ENCODE data around the gene MBLAC1.
A peak's percentile ranks its signal among the peaks of the same experiment; 100 is the strongest.

MBLAC1 gene

GRCh38 chr7:100090527-100091410 lies 36.0 kb upstream of the MBLAC1 start:
- peak overlapping the region; percentile 48 for H3K4me3 Mint-ChIP-seq
- CTCF ChIA-PET = interaction anchor here (1.1 to 1.4 kb wide), 2 partner anchors 40 to 42 kb away, joined by 3 read pairs; no protein-coding TSS in a partner anchor
- H3K27me3 Mint-ChIP-seq = peaks cover 3% of the 10 kb centered on the region
- no peaks in the 10 kb centered on the region for H3K9me3 Mint-ChIP-seq
- no peak for DNase-seq
- H3K27ac Mint-ChIP-seq = peak overlapping the region; percentile 62
- peaks cover 39% of the 10 kb centered on the region for H3K4me1 Mint-ChIP-seq
- H3K36me3 Mint-ChIP-seq = peaks cover 60% of the 10 kb centered on the region

GRCh38 chr7:100091411-100092181 lies 35.2 kb upstream of the MBLAC1 start:
- H3K27ac Mint-ChIP-seq = peak overlapping the region; percentile 62
- peaks cover 66% of the 10 kb centered on the region for H3K36me3 Mint-ChIP-seq
- H3K4me3 Mint-ChIP-seq = peak overlapping the region; percentile 18
- H3K4me1 Mint-ChIP-seq = peaks cover 39% of the 10 kb centered on the region
- no peaks in the 10 kb centered on the region for H3K27me3 Mint-ChIP-seq
- H3K9me3 Mint-ChIP-seq = no peaks in the 10 kb centered on the region
- CTCF ChIA-PET = interaction anchor here (1.4 kb wide), 1 partner anchor 41 kb away, joined by 3 read pairs; no protein-coding TSS in a partner anchor
- no peak for DNase-seq

- H3K27me3 Mint-ChIP-seq = no peaks in the 10 kb centered on the region
- DNase-seq = no peak
- H3K27ac Mint-ChIP-seq = no peak overlapping the region
- H3K4me3 Mint-ChIP-seq = no peak overlapping the region
- H3K4me1 Mint-ChIP-seq = peaks cover 44% of the 10 kb centered on the region
- CTCF ChIA-PET = interaction anchor here (0.6 kb wide), 1 partner anchor 50 kb away, joined by 3 read pairs; no protein-coding TSS in a partner anchor
- peaks cover 78% of the 10 kb centered on the region for H3K36me3 Mint-ChIP-seq
- H3K9me3 Mint-ChIP-seq = no peaks in the 10 kb centered on the region
Measured at GRCh38 chr7:100093054-100093453, 33.7 kb upstream of the MBLAC1 start.

GRCh38 chr7:100093498-100093897 lies 33.3 kb upstream of the MBLAC1 start:
- Mint-ChIP-seq H3K27me3 (no peaks in the 10 kb centered on the region), H3K4me3 (no peak overlapping the region), H3K27ac (no peak overlapping the region), H3K4me1 (peaks cover 43% of the 10 kb centered on the region), H3K36me3 (peaks cover 82% of the 10 kb centered on the region), H3K9me3 (no peaks in the 10 kb centered on the region)
- no peak for DNase-seq
- CTCF ChIA-PET = interaction anchor here (0.6 kb wide), 1 partner anchor 49 kb away, joined by 3 read pairs; no protein-coding TSS in a partner anchor

- no peak for DNase-seq
- CTCF ChIA-PET = no interaction called here
- peaks cover 48% of the 10 kb centered on the region for H3K4me1 Mint-ChIP-seq
- H3K4me3 Mint-ChIP-seq = no peak overlapping the region
- peaks cover 87% of the 10 kb centered on the region for H3K36me3 Mint-ChIP-seq
- H3K27me3 Mint-ChIP-seq = no peaks in the 10 kb centered on the region
- H3K27ac Mint-ChIP-seq = no peak overlapping the region
- no peaks in the 10 kb centered on the region for H3K9me3 Mint-ChIP-seq
Measured at GRCh38 chr7:100093925-100094486, 32.8 kb upstream of the MBLAC1 start.

- Mint-ChIP-seq H3K36me3 (peaks cover 92% of the 10 kb centered on the region), H3K4me1 (peaks cover 52% of the 10 kb centered on the region), H3K27me3 (no peaks in the 10 kb centered on the region), H3K27ac (no peak overlapping the region), H3K9me3 (no peaks in the 10 kb centered on the region), H3K4me3 (no peak overlapping the region)
- CTCF ChIA-PET = interaction anchor here (1.3 kb wide), 1 partner anchor 20 kb away, joined by 3 read pairs; no protein-coding TSS in a partner anchor
- no peak for DNase-seq
Measured at GRCh38 chr7:100095289-100095688, 31.5 kb upstream of the MBLAC1 start.

- H3K27me3 Mint-ChIP-seq = no peaks in the 10 kb centered on the region
- peaks cover 48% of the 10 kb centered on the region for H3K4me1 Mint-ChIP-seq
- H3K27ac Mint-ChIP-seq = no peak overlapping the region
- peaks cover 91% of the 10 kb centered on the region for H3K36me3 Mint-ChIP-seq
- DNase-seq = no peak
- H3K9me3 Mint-ChIP-seq = no peaks in the 10 kb centered on the region
- CTCF ChIA-PET = interaction anchor here (1.3 kb wide), 1 partner anchor 21 kb away, joined by 3 read pairs; no protein-coding TSS in a partner anchor
- H3K4me3 Mint-ChIP-seq = no peak overlapping the region
Measured at GRCh38 chr7:100095704-100096103, 31.1 kb upstream of the MBLAC1 start.

- H3K4me1 Mint-ChIP-seq = peaks cover 51% of the 10 kb centered on the region
- peaks cover 67% of the 10 kb centered on the region for H3K36me3 Mint-ChIP-seq
- peak overlapping the region; percentile 81 for H3K4me3 Mint-ChIP-seq
- CTCF ChIA-PET = no interaction called here
- no peak for DNase-seq
- peaks cover 6% of the 10 kb centered on the region for H3K27me3 Mint-ChIP-seq
- peak overlapping the region; percentile 93 for H3K27ac Mint-ChIP-seq
- no peaks in the 10 kb centered on the region for H3K9me3 Mint-ChIP-seq
Measured at GRCh38 chr7:100098913-100099312, 27.9 kb upstream of the MBLAC1 start.

- H3K36me3 Mint-ChIP-seq = peaks cover 64% of the 10 kb centered on the region
- H3K4me1 Mint-ChIP-seq = peaks cover 51% of the 10 kb centered on the region
- H3K4me3 Mint-ChIP-seq = peak overlapping the region; percentile 81
- peak overlapping the region; percentile 93 for H3K27ac Mint-ChIP-seq
- H3K9me3 Mint-ChIP-seq = no peaks in the 10 kb centered on the region
- no peak for DNase-seq
- H3K27me3 Mint-ChIP-seq = peaks cover 6% of the 10 kb centered on the region
- CTCF ChIA-PET = no interaction called here
Measured at GRCh38 chr7:100099452-100099851, 27.3 kb upstream of the MBLAC1 start.

GRCh38 chr7:100100420-100101015 lies 26.2 kb upstream of the MBLAC1 start:
- CTCF ChIA-PET = interaction anchor here (1.1 to 2.2 kb wide), 4 partner anchors 11 to 32 kb away, joined by 3 to 7 read pairs (median 3); no protein-coding TSS in a partner anchor
- peak overlapping the region; percentile 93 for H3K27ac Mint-ChIP-seq
- peaks cover 60% of the 10 kb centered on the region for H3K36me3 Mint-ChIP-seq
- peaks cover 6% of the 10 kb centered on the region for H3K27me3 Mint-ChIP-seq
- H3K4me1 Mint-ChIP-seq = peaks cover 46% of the 10 kb centered on the region
- H3K9me3 Mint-ChIP-seq = no peaks in the 10 kb centered on the region
- peak overlapping the region; percentile 81 for H3K4me3 Mint-ChIP-seq
- peak; percentile 88 for DNase-seq

GRCh38 chr7:100101016-100101862 lies 25.5 kb upstream of the MBLAC1 start, which contains the start of the genes AP4M1 and MCM7:
AP4M1 (plus strand) TSS chr7:100101643; CDS start chr7:100101715, 72 bp downstream.
MCM7 (minus strand) TSS chr7:100101397; CDS start chr7:100101294, 103 bp downstream.
- CTCF ChIA-PET = interaction anchor here (0.6 to 2.2 kb wide), 6 partner anchors 12 to 32 kb away, joined by 3 to 7 read pairs (median 3); no protein-coding TSS in a partner anchor

GRCh38 chr7:100102950-100103840 lies 23.6 kb upstream of the MBLAC1 start:
- peak overlapping the region; percentile 61 for H3K27ac Mint-ChIP-seq

More at GRCh38 chr7:100101016-100101862, 25.5 kb upstream of the MBLAC1 start, which contains the start of the genes AP4M1 and MCM7:
- peak within 1 kb of the TSS; percentile 81 for H3K4me3 Mint-ChIP-seq
- no peaks in the 10 kb centered on the region for H3K9me3 Mint-ChIP-seq
- peaks cover 6% of the 10 kb centered on the region for H3K27me3 Mint-ChIP-seq
- H3K36me3 Mint-ChIP-seq = peaks cover 56% of the 10 kb centered on the region
- H3K27ac Mint-ChIP-seq = peak within 1 kb of the TSS; percentile 93
- H3K4me1 Mint-ChIP-seq = peaks cover 46% of the 10 kb centered on the region
- DNase-seq = peak; percentile 98

More at GRCh38 chr7:100102950-100103840, 23.6 kb upstream of the MBLAC1 start:
- Mint-ChIP-seq H3K27me3 (peaks cover 6% of the 10 kb centered on the region), H3K4me3 (peak overlapping the region; percentile 81), H3K36me3 (peaks cover 54% of the 10 kb centered on the region), H3K4me1 (peaks cover 35% of the 10 kb centered on the region), H3K9me3 (no peaks in the 10 kb centered on the region)
- DNase-seq = no peak
- CTCF ChIA-PET = interaction anchor here (0.9 kb wide), 1 partner anchor 17 kb away, joined by 3 read pairs; no protein-coding TSS in a partner anchor

Measured in activated naive CD4-positive, alpha-beta T cell treated with anti-CD3 and anti-CD28 coated beads, Interleukin-2, amount 10 ng/mL, durations not matched to agents 7 days and 5 days (primary cell).